Neural cell (in vitro differentiated cells): ENCODE data around the gene EFCAB13. TPM values are rescaled to one million over a fixed set of nuclear protein-coding genes. Genes with fewer than 3 reads are reported as not detected.

Experiments used
- H2AFZ ChIP-seq: fragments of 200-600, 300-800 bp; sonication (generic), shearing (Covaris generic); 2 replicates; pipeline ENCODE4 v1.6.0; 2014; ENCODE audit warnings: low read depth, mild to moderate bottlenecking, antibody characterized with exemption, low read length, moderate library complexity
- H3F3A ChIP-seq: fragments of 200-600 bp; shearing (Covaris generic); 2 replicates; pipeline ENCODE4 v1.6.1; 2016; ENCODE audit warnings: mild to moderate bottlenecking, moderate library complexity, mixed read lengths, antibody characterized with exemption, low read length; ENCODE audit not compliant: insufficient read depth, poor library complexity, severe bottlenecking
- H3K27ac ChIP-seq: fragments of 200-600, 300-800 bp; sonication (generic), shearing (Covaris generic); 2 replicates; pipeline ENCODE4 v1.5.1; 2014; ENCODE audit warnings: mild to moderate bottlenecking, low read length, moderate library complexity
- H3K27me3 ChIP-seq: fragments of 300-800, 200-600 bp; sonication (generic), shearing (Covaris generic); 2 replicates; pipeline ENCODE4 v1.6.0; 2014; ENCODE audit warnings: mild to moderate bottlenecking, low read depth, low read length, moderate library complexity; ENCODE audit not compliant: insufficient read depth
- H3K36me3 ChIP-seq: fragments of 300-800, 200-600 bp; sonication (generic), shearing (Covaris generic); 2 replicates; pipeline ENCODE4 v1.5.1; 2014; ENCODE audit warnings: mild to moderate bottlenecking, antibody characterized with exemption, low read length, moderate library complexity; ENCODE audit not compliant: insufficient read depth
- H3K4me2 ChIP-seq: fragments of 300-800, 200-600 bp; sonication (generic), shearing (Covaris generic); 2 replicates; pipeline ENCODE4 v1.6.0; 2014; ENCODE audit warnings: mild to moderate bottlenecking, low read length
- H3K4me3 ChIP-seq: fragments of 300-800, 200-600 bp; sonication (generic), shearing (Covaris generic); 2 replicates; pipeline ENCODE4 v1.5.1; 2014; ENCODE audit warnings: mild to moderate bottlenecking, low read length, moderate library complexity
- H3K79me2 ChIP-seq: fragments of 200-600 bp; shearing (Covaris generic); replicated peaks from 2 replicates; pipeline ENCODE4 v1.6.0; 2014; ENCODE audit warnings: mild to moderate bottlenecking, low read length, moderate library complexity; ENCODE audit not compliant: insufficient read depth
- H3K9ac ChIP-seq: fragments of 300-800, 200-600 bp; sonication (generic), shearing (Covaris generic); 2 replicates; pipeline ENCODE4 v1.6.1; 2016; ENCODE audit warnings: mild to moderate bottlenecking, low read length, mixed read lengths
- H3K9me2 ChIP-seq: fragments of 200-600 bp; shearing (Covaris generic); 2 replicates; pipeline ENCODE4 v1.6.1; 2016; ENCODE audit warnings: mild to moderate bottlenecking, low read length, mixed read lengths; ENCODE audit not compliant: insufficient read depth
- H3K9me3 ChIP-seq: fragments of 200-600, 300-800 bp; sonication (generic), shearing (Covaris generic); 2 replicates; pipeline ENCODE4 v1.6.1; 2016; ENCODE audit warnings: mild to moderate bottlenecking, mixed run types, low read length, moderate library complexity, mixed read lengths
- H4K20me1 ChIP-seq: fragments of 200-600 bp; shearing (Covaris generic); 2 replicates; pipeline ENCODE4 v1.6.1; 2016; ENCODE audit warnings: mild to moderate bottlenecking, mixed run types; ENCODE audit not compliant: insufficient read depth
- CTCF ChIP-seq: fragments of 450-650 bp; IDR thresholded peaks from 2 replicates; pipeline ENCODE4 v1.5.1; 2014; ENCODE audit warnings: antibody characterized with exemption, mild to moderate bottlenecking, moderate library complexity; ENCODE audit not compliant: poor library complexity, severe bottlenecking
- EP300 ChIP-seq: fragments of 450-650 bp; conservative IDR thresholded peaks from 2 replicates; pipeline ENCODE4 v1.6.1; 2014; ENCODE audit warnings: antibody characterized with exemption, mild to moderate bottlenecking, moderate library complexity; ENCODE audit not compliant: poor library complexity, severe bottlenecking
- EZH2 ChIP-seq: fragments of 200-600, 300-800 bp; shearing (Covaris generic), sonication (generic); IDR thresholded peaks from 2 replicates; pipeline ENCODE4 v1.6.1; 2014; ENCODE audit warnings: antibody characterized with exemption, low read length, borderline replicate concordance, mild to moderate bottlenecking; ENCODE audit not compliant: insufficient read depth, poor library complexity, severe bottlenecking
- MXI1 ChIP-seq: fragments of 450-650 bp; conservative IDR thresholded peaks from 2 replicates; pipeline ENCODE4 v1.6.1; 2014; ENCODE audit warnings: antibody characterized with exemption, mild to moderate bottlenecking; ENCODE audit not compliant: poor library complexity, severe bottlenecking
- POLR2AphosphoS5 ChIP-seq: IDR thresholded peaks from 2 replicates; pipeline ENCODE4 v1.6.1; 2012
- RAD21 ChIP-seq: fragments of 450-650 bp; conservative IDR thresholded peaks from 2 replicates; pipeline ENCODE4 v1.6.1; 2014; ENCODE audit warnings: antibody characterized with exemption, mild to moderate bottlenecking, moderate library complexity
- REST ChIP-seq: IDR thresholded peaks from 2 replicates; pipeline ENCODE4 v1.6.1; 2012; ENCODE audit warnings: borderline replicate concordance
- SMC3 ChIP-seq: fragments of 450-650 bp; conservative IDR thresholded peaks from 2 replicates; pipeline ENCODE4 v1.6.1; 2014; ENCODE audit warnings: antibody characterized with exemption, mild to moderate bottlenecking, moderate library complexity; ENCODE audit not compliant: poor library complexity
- TAF1 ChIP-seq: IDR thresholded peaks from 2 replicates; pipeline ENCODE4 v1.6.1; 2012; ENCODE audit warnings: low read depth
- polyA plus RNA-seq: library from polyadenylated mRNA; depleted of rRNA; stranded (reverse); fragments of >200 nt; gene quantifications from 2 replicates; pipeline ENCODE4 v1.2.3, GENCODE V29; 2014

Gene EFCAB13
- polyA plus RNA-seq, 1 donor from 2014 or later, result 2.2 TPM

GRCh38 chr17:47320879-47321502, 2.8 kb upstream of the EFCAB13 start:
- no peak overlapping the region for H3K27ac ChIP-seq
- no peaks in the 10 kb centered on the region for H3K9me2 ChIP-seq
- H3K9me3 ChIP-seq, result peaks cover 2% of the 10 kb centered on the region
- no peaks in the 10 kb centered on the region for H3F3A ChIP-seq
- H3K9ac ChIP-seq, result no peak overlapping the region
- TF ChIP-seq MXI1 (no peak), REST (no peak), SMC3 (no peak), POLR2AphosphoS5 (no peak), CTCF (no peak), EP300 (no peak), RAD21 (no peak), TAF1 (no peak), EZH2 (no peak)
- no peaks in the 10 kb centered on the region for H3K79me2 ChIP-seq
- H4K20me1 ChIP-seq, result no peaks in the 10 kb centered on the region
- H3K27me3 ChIP-seq, result peaks cover 12% of the 10 kb centered on the region
- no peaks in the 10 kb centered on the region for H3K36me3 ChIP-seq
- H3K4me2 ChIP-seq, result no peak overlapping the region
- H2AFZ ChIP-seq, result no peak overlapping the region
- H3K4me3 ChIP-seq, result no peak overlapping the region

GRCh38 chr17:47324224-47325020, 667 bp downstream of the EFCAB13 start:
- no peak overlapping the region for H3K9ac ChIP-seq
- no peaks in the 10 kb centered on the region for H3K79me2 ChIP-seq
- no peak overlapping the region for H3K4me2 ChIP-seq
- no peaks in the 10 kb centered on the region for H4K20me1 ChIP-seq
- no peaks in the 10 kb centered on the region for H3K36me3 ChIP-seq
- peaks cover 2% of the 10 kb centered on the region for H3K9me3 ChIP-seq
- TF ChIP-seq REST (no peak), TAF1 (peak; percentile 14)
- no peaks in the 10 kb centered on the region for H3K9me2 ChIP-seq
- peaks cover 12% of the 10 kb centered on the region for H3K27me3 ChIP-seq
- peak overlapping the region; percentile 65 for H3K4me3 ChIP-seq
- H3K27ac ChIP-seq, result no peak overlapping the region
- H3F3A ChIP-seq, result no peaks in the 10 kb centered on the region
- H2AFZ ChIP-seq, result no peak overlapping the region
